SK-N-SH (cell line): ENCODE data around the gene IL22RA1.

Source experiments
- EP300 ChIP-seq, 2 experiments: IDR thresholded peaks; 2 replicates each; pipeline versions ENCODE4 v1.4.0 to v1.6.1; 2012; ENCODE audit warnings: borderline replicate concordance in 1 of 2, low read depth in 1 of 2, low read length in 1 of 2
- GABPA ChIP-seq: IDR thresholded peaks from 2 replicates; pipeline ENCODE4 v1.4.0; 2012; ENCODE audit warnings: low read depth, mild to moderate bottlenecking
- GATA2 ChIP-seq: sonication (generic); formaldehyde crosslinking; IDR thresholded peaks from 2 replicates; pipeline ENCODE4 v1.5.0; 2020; ENCODE audit warnings: mild to moderate bottlenecking, missing genetic modification reagents
- POLR2AphosphoS5 ChIP-seq: IDR thresholded peaks from 2 replicates; pipeline ENCODE4 v1.6.1; 2012; ENCODE audit warnings: low read depth, low read length
- RAD21 ChIP-seq: IDR thresholded peaks from 2 replicates; pipeline ENCODE4 v1.6.1; 2012; ENCODE audit warnings: mild to moderate bottlenecking, low read length
- RXRA ChIP-seq: IDR thresholded peaks from 2 replicates; pipeline ENCODE4 v1.4.0; 2012; ENCODE audit warnings: low read depth, mild to moderate bottlenecking, borderline replicate concordance
- TF ChIP-seq, protein P1 (sequence below): IDR thresholded peaks from 2 replicates; pipeline ENCODE4 v1.4.0; 2012; ENCODE audit warnings: low read depth, borderline replicate concordance
- TF ChIP-seq, protein P2 (sequence below): fragments of 200-600 bp; sonication (generic); IDR thresholded peaks from 2 replicates; pipeline ENCODE4 v1.6.1; 2017; ENCODE audit warnings: antibody characterized with exemption, mild to moderate bottlenecking, moderate library complexity
- TF ChIP-seq, protein P3 (sequence below): fragments of 150-350 bp; IDR thresholded peaks from 2 replicates; pipeline ENCODE4 v1.6.1; 2017; ENCODE audit warnings: antibody characterized with exemption, low read length, low read depth, borderline replicate concordance

DNA sequence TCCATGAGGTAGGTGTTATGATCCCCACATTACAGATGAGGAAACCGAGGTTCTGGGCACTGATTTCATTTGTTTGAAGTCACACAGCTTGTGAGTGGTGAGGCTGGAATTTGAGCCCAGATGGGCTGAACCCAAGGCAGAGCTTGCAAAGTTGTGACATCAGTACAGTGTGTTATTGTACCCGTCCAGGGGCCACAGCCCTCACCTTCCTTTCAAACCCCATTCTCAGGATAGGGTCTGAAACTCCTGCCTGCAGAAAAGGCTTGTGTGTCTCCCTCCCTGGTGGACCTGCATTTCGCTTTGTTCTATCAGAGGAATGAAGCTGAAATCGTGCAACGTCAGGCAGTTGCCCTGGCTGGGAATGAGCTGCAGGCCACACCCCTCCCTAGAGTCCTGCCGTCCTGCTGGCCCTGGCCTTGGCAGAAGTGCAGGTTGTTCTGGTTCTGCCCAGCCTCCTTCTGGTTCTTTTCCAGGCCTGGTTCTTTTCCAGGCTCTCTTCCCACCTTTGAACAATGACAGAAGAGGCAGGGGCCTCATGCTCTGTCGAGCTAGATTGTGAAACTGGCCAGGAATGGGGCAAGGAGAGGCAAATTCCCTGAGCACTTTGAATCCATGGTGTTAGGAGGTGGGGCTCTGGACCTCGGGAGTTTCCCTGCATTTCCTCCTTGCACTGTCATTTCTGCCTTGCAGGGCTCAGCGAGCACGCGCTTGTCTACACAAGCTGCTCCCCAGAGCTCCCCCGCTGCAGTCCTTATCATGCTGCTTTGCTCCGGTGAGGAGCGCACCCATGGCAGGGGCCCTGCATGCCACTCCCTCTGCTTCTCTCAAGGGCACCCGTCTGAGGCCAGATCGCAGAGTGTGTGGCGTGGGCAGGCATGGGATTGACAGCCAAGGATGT lies 22.8 kb downstream of the IL22RA1 start:
- TF ChIP-seq, protein P1, sequence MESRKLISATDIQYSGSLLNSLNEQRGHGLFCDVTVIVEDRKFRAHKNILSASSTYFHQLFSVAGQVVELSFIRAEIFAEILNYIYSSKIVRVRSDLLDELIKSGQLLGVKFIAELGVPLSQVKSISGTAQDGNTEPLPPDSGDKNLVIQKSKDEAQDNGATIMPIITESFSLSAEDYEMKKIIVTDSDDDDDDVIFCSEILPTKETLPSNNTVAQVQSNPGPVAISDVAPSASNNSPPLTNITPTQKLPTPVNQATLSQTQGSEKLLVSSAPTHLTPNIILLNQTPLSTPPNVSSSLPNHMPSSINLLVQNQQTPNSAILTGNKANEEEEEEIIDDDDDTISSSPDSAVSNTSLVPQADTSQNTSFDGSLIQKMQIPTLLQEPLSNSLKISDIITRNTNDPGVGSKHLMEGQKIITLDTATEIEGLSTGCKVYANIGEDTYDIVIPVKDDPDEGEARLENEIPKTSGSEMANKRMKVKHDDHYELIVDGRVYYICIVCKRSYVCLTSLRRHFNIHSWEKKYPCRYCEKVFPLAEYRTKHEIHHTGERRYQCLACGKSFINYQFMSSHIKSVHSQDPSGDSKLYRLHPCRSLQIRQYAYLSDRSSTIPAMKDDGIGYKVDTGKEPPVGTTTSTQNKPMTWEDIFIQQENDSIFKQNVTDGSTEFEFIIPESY, result no peak
- TF ChIP-seq, protein P2, sequence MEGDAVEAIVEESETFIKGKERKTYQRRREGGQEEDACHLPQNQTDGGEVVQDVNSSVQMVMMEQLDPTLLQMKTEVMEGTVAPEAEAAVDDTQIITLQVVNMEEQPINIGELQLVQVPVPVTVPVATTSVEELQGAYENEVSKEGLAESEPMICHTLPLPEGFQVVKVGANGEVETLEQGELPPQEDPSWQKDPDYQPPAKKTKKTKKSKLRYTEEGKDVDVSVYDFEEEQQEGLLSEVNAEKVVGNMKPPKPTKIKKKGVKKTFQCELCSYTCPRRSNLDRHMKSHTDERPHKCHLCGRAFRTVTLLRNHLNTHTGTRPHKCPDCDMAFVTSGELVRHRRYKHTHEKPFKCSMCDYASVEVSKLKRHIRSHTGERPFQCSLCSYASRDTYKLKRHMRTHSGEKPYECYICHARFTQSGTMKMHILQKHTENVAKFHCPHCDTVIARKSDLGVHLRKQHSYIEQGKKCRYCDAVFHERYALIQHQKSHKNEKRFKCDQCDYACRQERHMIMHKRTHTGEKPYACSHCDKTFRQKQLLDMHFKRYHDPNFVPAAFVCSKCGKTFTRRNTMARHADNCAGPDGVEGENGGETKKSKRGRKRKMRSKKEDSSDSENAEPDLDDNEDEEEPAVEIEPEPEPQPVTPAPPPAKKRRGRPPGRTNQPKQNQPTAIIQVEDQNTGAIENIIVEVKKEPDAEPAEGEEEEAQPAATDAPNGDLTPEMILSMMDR, result no peak
- TF ChIP-seq, protein P3, sequence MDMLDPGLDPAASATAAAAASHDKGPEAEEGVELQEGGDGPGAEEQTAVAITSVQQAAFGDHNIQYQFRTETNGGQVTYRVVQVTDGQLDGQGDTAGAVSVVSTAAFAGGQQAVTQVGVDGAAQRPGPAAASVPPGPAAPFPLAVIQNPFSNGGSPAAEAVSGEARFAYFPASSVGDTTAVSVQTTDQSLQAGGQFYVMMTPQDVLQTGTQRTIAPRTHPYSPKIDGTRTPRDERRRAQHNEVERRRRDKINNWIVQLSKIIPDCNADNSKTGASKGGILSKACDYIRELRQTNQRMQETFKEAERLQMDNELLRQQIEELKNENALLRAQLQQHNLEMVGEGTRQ, result no peak
- TF ChIP-seq GATA2 (CRISPR knock-in tag), result no peak
- TF ChIP-seq GABPA, result no peak
- no peak for TF ChIP-seq POLR2AphosphoS5
- no peak for TF ChIP-seq RAD21
- TF ChIP-seq EP300 (IDR thresholded peaks at IDR 0.05; ENCODE audit: borderline replicate concordance in 1 of 2, low read depth in 1 of 2, low read length in 1 of 2), result no peak
- TF ChIP-seq RXRA, result no peak
